GM18868 (cell line): Measurements from ENCODE around the gene PRMT9.

Source experiments
- ATAC-seq: cut with Tn5 transposase; IDR thresholded peaks from one replicate; pipeline ENCODE4 v1.9.1; 2021; ENCODE audit warnings: mild to moderate bottlenecking, moderate library complexity; ENCODE audit not compliant: unreplicated experiment

PRMT9 gene

GRCh38 chr4:147625733-147626132 lies 58.2 kb downstream of the PRMT9 start:
- ATAC-seq: no peak

- no peak for ATAC-seq
Observed at GRCh38 chr4:147620315-147620714, 63.6 kb downstream of the PRMT9 start.

- ATAC-seq: peak; percentile 11
Observed at GRCh38 chr4:147617841-147618691, 65.9 kb downstream of the PRMT9 start.

- peak; percentile 99 for ATAC-seq
Observed at GRCh38 chr4:147617173-147617840, 66.7 kb downstream of the PRMT9 start, which contains the start of gene TMEM184C. TSS of gene TMEM184C (plus strand) at chr4:147617397. CDS start at chr4:147617957, 560 bp downstream.

- peak; percentile 11 for ATAC-seq
Observed at GRCh38 chr4:147616849-147617172, 67.2 kb downstream of the PRMT9 start.

- ATAC-seq: no peak
Observed at GRCh38 chr4:147610686-147611085, 73.3 kb downstream of the PRMT9 start.

- no peak for ATAC-seq
Observed at GRCh38 chr4:147607471-147607870, 76.5 kb downstream of the PRMT9 start.

- ATAC-seq: no peak
Observed at GRCh38 chr4:147605499-147605898, 78.5 kb downstream of the PRMT9 start.

GRCh38 chr4:147599769-147600168 lies 84.2 kb downstream of the PRMT9 start:
- ATAC-seq: no peak

- ATAC-seq: no peak
Observed at GRCh38 chr4:147599206-147599605, 84.8 kb downstream of the PRMT9 start.

GRCh38 chr4:147597561-147597960 lies 86.4 kb downstream of the PRMT9 start:
- ATAC-seq: no peak

GRCh38 chr4:147596981-147597380 lies 87.0 kb downstream of the PRMT9 start:
- ATAC-seq: no peak

GRCh38 chr4:147596377-147596776 lies 87.6 kb downstream of the PRMT9 start:
- ATAC-seq: peak; percentile 42

GRCh38 chr4:147594578-147594977 lies 89.4 kb downstream of the PRMT9 start:
- no peak for ATAC-seq

GRCh38 chr4:147594107-147594506 lies 89.9 kb downstream of the PRMT9 start:
- ATAC-seq: no peak

- no peak for ATAC-seq
Observed at GRCh38 chr4:147591106-147591505, 92.9 kb downstream of the PRMT9 start.

GRCh38 chr4:147590249-147590920 lies 93.6 kb downstream of the PRMT9 start:
- peak; percentile 50 for ATAC-seq

- ATAC-seq: no peak
Observed at GRCh38 chr4:147589586-147589985, 94.4 kb downstream of the PRMT9 start.
